H9 (cell line): ENCODE data around the gene TNFRSF11A. TPM values are rescaled to one million over a fixed set of nuclear protein-coding genes. Genes with fewer than 3 reads are reported as not detected.

ENCODE experiments used
- DNase-seq: peaks from one replicate; pipeline ENCODE4 v3.0.0-alpha.2; 2017
- H2AFZ ChIP-seq: one replicate; pipeline ENCODE4 v1.6.1; 2013; ENCODE audit warnings: mild to moderate bottlenecking, low read length, control low read depth, moderate library complexity
- H2AK5ac ChIP-seq: 2 replicates; pipeline ENCODE4 v1.6.1; 2013; ENCODE audit warnings: low read length, control low read depth, mixed read lengths; ENCODE audit not compliant: insufficient read length
- H2BK120ac ChIP-seq: one replicate; pipeline ENCODE4 v1.6.1; 2013; ENCODE audit warnings: low read depth, mild to moderate bottlenecking, low read length, control low read depth, inconsistent platforms; ENCODE audit not compliant: poor library complexity, severe bottlenecking
- H2BK12ac ChIP-seq: 2 replicates; pipeline ENCODE4 v1.6.1; 2013; ENCODE audit warnings: low read length, control low read depth, mixed read lengths, low read depth; ENCODE audit not compliant: insufficient read length
- H2BK15ac ChIP-seq: 2 replicates; pipeline ENCODE4 v1.6.1; 2013; ENCODE audit warnings: low read depth, low read length, control low read depth
- H2BK20ac ChIP-seq: one replicate; pipeline ENCODE4 v1.6.1; 2013; ENCODE audit warnings: low read depth, mild to moderate bottlenecking, low read length, control low read depth, inconsistent platforms; ENCODE audit not compliant: poor library complexity, severe bottlenecking
- H2BK5ac ChIP-seq: 2 replicates; pipeline ENCODE4 v1.6.1; 2013; ENCODE audit warnings: low read length, control low read depth, mixed read lengths; ENCODE audit not compliant: insufficient read length
- H3K14ac ChIP-seq: 2 replicates; pipeline ENCODE4 v1.6.1; 2013; ENCODE audit warnings: low read length, control low read depth; ENCODE audit not compliant: insufficient read depth
- H3K18ac ChIP-seq: 2 replicates; pipeline ENCODE4 v1.6.1; 2013; ENCODE audit warnings: low read depth, mild to moderate bottlenecking, mixed read lengths, low read length, control low read depth; ENCODE audit not compliant: insufficient read length
- H3K23ac ChIP-seq: 2 replicates; pipeline ENCODE4 v1.6.1; 2013; ENCODE audit warnings: low read length, control low read depth, mixed read lengths, low read depth; ENCODE audit not compliant: insufficient read length
- H3K23me2 ChIP-seq: 2 replicates; pipeline ENCODE4 v1.6.1; 2013; ENCODE audit warnings: low read depth, mild to moderate bottlenecking, mixed read lengths, low read length, control low read depth; ENCODE audit not compliant: insufficient read length, poor library complexity, severe bottlenecking
- H3K27ac ChIP-seq: 2 replicates; pipeline ENCODE4 v1.5.1; 2013; ENCODE audit warnings: low read length, control low read depth, mixed read lengths, low read depth; ENCODE audit not compliant: insufficient read length
- H3K27me3 ChIP-seq: 2 replicates; pipeline ENCODE4 v1.6.1; 2013; ENCODE audit warnings: low read length, control low read depth, inconsistent platforms; ENCODE audit not compliant: insufficient read depth
- H3K4ac ChIP-seq: 2 replicates; pipeline ENCODE4 v1.6.1; 2013; ENCODE audit warnings: low read depth, mild to moderate bottlenecking, control low read depth, inconsistent platforms, low read length, moderate library complexity
- H3K4me1 ChIP-seq: 2 replicates; pipeline ENCODE4 v1.6.1; 2013; ENCODE audit warnings: low read length, control low read depth, inconsistent platforms; ENCODE audit not compliant: insufficient read depth
- H3K4me2 ChIP-seq: 2 replicates; pipeline ENCODE4 v1.6.1; 2013; ENCODE audit warnings: low read length, control low read depth, mixed read lengths; ENCODE audit not compliant: insufficient read length, insufficient read depth
- H3K56ac ChIP-seq: 2 replicates; pipeline ENCODE4 v1.6.1; 2013; ENCODE audit warnings: low read depth, mild to moderate bottlenecking, mixed read lengths, low read length, control low read depth; ENCODE audit not compliant: insufficient read length
- H3K79me1 ChIP-seq: 2 replicates; pipeline ENCODE4 v1.6.1; 2013; ENCODE audit warnings: low read depth, mild to moderate bottlenecking, moderate library complexity, low read length, control low read depth, inconsistent platforms; ENCODE audit not compliant: insufficient read depth, poor library complexity, severe bottlenecking
- H3K79me2 ChIP-seq: 2 replicates; pipeline ENCODE4 v1.6.1; 2013; ENCODE audit warnings: low read length, control low read depth, inconsistent platforms; ENCODE audit not compliant: insufficient read depth
- H3K9ac ChIP-seq: 2 replicates; pipeline ENCODE4 v1.6.1; 2013; ENCODE audit warnings: low read length, control low read depth, mixed read lengths; ENCODE audit not compliant: insufficient read length; ENCODE audit errors: extremely low read depth
- H3K9me3 ChIP-seq: one replicate; pipeline ENCODE4 v1.6.1; 2013; ENCODE audit warnings: low read depth, low read length, inconsistent platforms; ENCODE audit not compliant: control insufficient read depth
- H3T11ph ChIP-seq: one replicate; pipeline ENCODE4 v1.6.1; 2013; ENCODE audit warnings: mild to moderate bottlenecking, low read length, control low read depth, inconsistent platforms
- H4K20me1 ChIP-seq: one replicate; pipeline ENCODE4 v1.6.1; 2013; ENCODE audit not compliant: control insufficient read depth, insufficient read length, insufficient read depth
- H4K5ac ChIP-seq: 2 replicates; pipeline ENCODE4 v1.6.1; 2013; ENCODE audit warnings: low read depth, mild to moderate bottlenecking, mixed read lengths, low read length, control low read depth; ENCODE audit not compliant: insufficient read length
- H4K8ac ChIP-seq: replicated peaks from 2 replicates; pipeline ENCODE4 v1.6.1; 2013; ENCODE audit warnings: low read length, control low read depth, mixed read lengths, low read depth; ENCODE audit not compliant: insufficient read length
- H4K91ac ChIP-seq: 2 replicates; pipeline ENCODE4 v1.6.1; 2013; ENCODE audit warnings: low read depth, mild to moderate bottlenecking, moderate library complexity, mixed read lengths, low read length, control low read depth; ENCODE audit not compliant: insufficient read length
- H3K27ac Mint-ChIP-seq, 3 experiments: 2 replicates in 2 of 3; 3 replicates in 1 of 3; pipeline ENCODE4 v1.8.0; 2020 to 2021; ENCODE audit warnings: mixed read lengths in 3 of 3, mild to moderate bottlenecking in 1 of 3, moderate library complexity in 1 of 3
- H3K27me3 Mint-ChIP-seq: 2 replicates; pipeline ENCODE4 v1.8.0; 2021; ENCODE audit warnings: low read depth, mild to moderate bottlenecking, moderate library complexity, mixed read lengths
- H3K36me3 Mint-ChIP-seq, 3 experiments: 2 replicates in 2 of 3; 3 replicates in 1 of 3; pipeline ENCODE4 v1.8.0; 2020 to 2021; ENCODE audit warnings: low read depth in 3 of 3, mixed read lengths in 3 of 3; ENCODE audit not compliant: insufficient read depth in 1 of 3
- H3K4me1 Mint-ChIP-seq, 2 experiments: 2 replicates each; pipeline ENCODE4 v1.8.0; 2020; ENCODE audit warnings: mixed read lengths in 2 of 2
- H3K4me3 Mint-ChIP-seq, 2 experiments: 2 replicates in 1 of 2; 3 replicates in 1 of 2; pipeline ENCODE4 v1.8.0; 2020 to 2021; ENCODE audit warnings: mild to moderate bottlenecking in 2 of 2, mixed read lengths in 2 of 2, moderate library complexity in 1 of 2
- H3K9me3 Mint-ChIP-seq, 2 experiments: 2 replicates in 1 of 2; 3 replicates in 1 of 2; pipeline ENCODE4 v1.8.0; 2020; ENCODE audit warnings: mild to moderate bottlenecking in 2 of 2, mixed read lengths in 2 of 2, moderate library complexity in 1 of 2
- CTCF ChIP-seq: fragments of 200-600 bp; sonication (generic); conservative IDR thresholded peaks from 3 replicates; pipeline ENCODE4 v1.8.0; 2021; ENCODE audit warnings: antibody characterized with exemption, mild to moderate bottlenecking
- WGBS: extraction: QIAGEN DNeasy Blood & Tissue Kit; methylation state at CpG from one replicate; pipeline ENCODE4 v1.1.7; 2013; ENCODE audit warnings: missing lambda C conversion rate, low lambda C conversion rate, mixed read lengths; ENCODE audit not compliant: insufficient read length; ENCODE audit errors: extremely low coverage; 5-methylcytosine and 5-hydroxymethylcytosine counted together
- total RNA-seq: library from RNA; stranded (reverse); gene quantifications from 2 replicates; pipeline ENCODE4 v1.2.1, GENCODE V29; 2021

The TNFRSF11A gene
- total RNA-seq, 1 experiment from 2014 or later, result 7.8 TPM

- H3K27me3 Mint-ChIP-seq, result peaks cover 13% of the 10 kb centered on the region
- Histone ChIP-seq H4K5ac (no peak overlapping the region), H3K14ac (no peak overlapping the region), H4K8ac (no peak overlapping the region), H2AK5ac (no peak overlapping the region), H2BK5ac (no peak overlapping the region), H3K18ac (no peak overlapping the region), H2BK12ac (no peak overlapping the region), H2AFZ (no peak overlapping the region), H3K23me2 (no peaks in the 10 kb centered on the region), H4K20me1 (no peaks in the 10 kb centered on the region), H3K23ac (no peak overlapping the region), H3K4ac (no peak overlapping the region), H2BK15ac (no peak overlapping the region), H2BK120ac (no peak overlapping the region), H3K9me3 (no peaks in the 10 kb centered on the region), H3K56ac (no peak overlapping the region), H3K27ac (no peak overlapping the region), H3K79me1 (no peaks in the 10 kb centered on the region), H4K91ac (no peak overlapping the region), H3K27me3 (no peaks in the 10 kb centered on the region), H3K4me2 (no peak overlapping the region), H2BK20ac (no peak overlapping the region), H3K4me1 (peaks cover 14% of the 10 kb centered on the region), H3K79me2 (no peaks in the 10 kb centered on the region), H3K9ac (no peak overlapping the region), H3T11ph (no peak overlapping the region)
- H3K4me1 Mint-ChIP-seq, result peaks cover 48 to 53% of the 10 kb centered on the region in 2 experiments
- no peaks in the 10 kb centered on the region for H3K9me3 Mint-ChIP-seq
- peaks cover 0 to 4% (median 0%) of the 10 kb centered on the region in 3 experiments; a peak in 2 of 7 replicates for H3K36me3 Mint-ChIP-seq
- no CpG with 5 or more reads among the region's 8 CpGs for WGBS
- no peak overlapping the region for H3K27ac Mint-ChIP-seq
- no peak overlapping the region for H3K4me3 Mint-ChIP-seq
- TF ChIP-seq CTCF, result no peak
- DNase-seq, result no peak
Observed at GRCh38 chr18:62343316-62343715, 18.2 kb downstream of the TNFRSF11A start.
